ENCODE data around the gene GBA2. TPM values are rescaled to one million over a fixed set of nuclear protein-coding genes. Genes with fewer than 3 reads are reported as not detected.

The GBA2 gene
- total RNA-seq, 1 experiment from 2014 or later: 63.6 TPM

GRCh38 chr9:35767458-35767857 is 18.4 kb upstream of the GBA2 start:
- no peak for DNase-seq (ENCODE audit: low read depth, low spot score)
- POLR2A ChIA-PET: no interaction called here
- RAD21 ChIA-PET (ENCODE audit: low non-redundant PET in 1 of 2, low total read pairs in 2 of 2, uncharacterized antibody in 2 of 2, unreplicated experiment in 2 of 2): no interaction called here
- H3K9me3 ChIP-seq (ENCODE audit: control insufficient read depth in 1 of 2, insufficient read depth in 1 of 2, low read depth in 1 of 2, low read length in 2 of 2): no peaks in the 10 kb centered on the region
- ATAC-seq: no peak
- H2AFZ ChIP-seq (ENCODE audit: low read depth, low read length, poor library complexity, severe bottlenecking): no peak overlapping the region
- intact Hi-C loops (cut with micrococcal nuclease): no loop called here
- no peaks in the 10 kb centered on the region for H4K20me1 ChIP-seq (ENCODE audit: insufficient read depth)
- no peak overlapping the region for H3K27ac ChIP-seq (ENCODE audit: low read depth, low read length)
- CTCF ChIA-PET: no interaction called here
- BruUV-seq (replicated peaks): no TSS peak
- H3K36me3 ChIP-seq (ENCODE audit: control insufficient read depth in 1 of 2, insufficient read depth in 2 of 2, low read length in 2 of 2): no peaks in the 10 kb centered on the region
- no peaks in the 10 kb centered on the region for H3K27me3 ChIP-seq (ENCODE audit: insufficient read depth, low read length)
- no peak overlapping the region for H3K4me2 ChIP-seq (ENCODE audit: low read length)
- no peak overlapping the region for H3K4me3 ChIP-seq (replicated peaks in 1 of 2; ENCODE audit: low read depth in 1 of 2, low read length in 2 of 2)
- H3K9ac ChIP-seq (ENCODE audit: low read length): no peak overlapping the region
- peaks cover 8% of the 10 kb centered on the region; the same call in 1 of the 2 replicates for H3K79me2 ChIP-seq (ENCODE audit: insufficient read depth, low read length)
- no peaks in the 10 kb centered on the region for H3K9me2 ChIP-seq (ENCODE audit: insufficient read depth)
- TF ChIP-seq ELF1 (IDR thresholded peaks at IDR 0.05; ENCODE audit: borderline replicate concordance, low read depth): no peak
- no peak for TF ChIP-seq EGR1 (IDR thresholded peaks at IDR 0.05; ENCODE audit: low read depth)
- no peak for TF ChIP-seq ZBTB33 (IDR thresholded peaks at IDR 0.05; ENCODE audit: extremely low read depth, insufficient replicate concordance, low read length)
- TF ChIP-seq RAD21 (IDR thresholded peaks at IDR 0.05; ENCODE audit: low read depth): no peak
- no peak for TF ChIP-seq REST (IDR thresholded peaks at IDR 0.05; ENCODE audit: low read depth)
- no peak for TF ChIP-seq SP1 (IDR thresholded peaks at IDR 0.05; ENCODE audit: low read depth)
- TF ChIP-seq CEBPB (IDR thresholded peaks at IDR 0.05; ENCODE audit: low read depth): no peak
- no peak for TF ChIP-seq TCF7L2 (IDR thresholded peaks at IDR 0.05; ENCODE audit: borderline replicate concordance, extremely low read depth, insufficient read depth, insufficient read length)
- no peak for TF ChIP-seq POLR2A (IDR thresholded peaks at IDR 0.05; ENCODE audit: borderline replicate concordance, extremely low read depth, insufficient read depth, insufficient read length)
- TF ChIP-seq ZFX (IDR thresholded peaks at IDR 0.05): no peak
- no peak for TF ChIP-seq MAX (IDR thresholded peaks at IDR 0.05)
- no peak for TF ChIP-seq SRF (IDR thresholded peaks at IDR 0.05; ENCODE audit: low read depth)
- TF ChIP-seq FOSL1 (IDR thresholded peaks at IDR 0.05; ENCODE audit: low read depth): no peak
- no peak for TF ChIP-seq JUND (IDR thresholded peaks at IDR 0.05)
- no peak for TF ChIP-seq POLR2AphosphoS5 (IDR thresholded peaks at IDR 0.05; ENCODE audit: low read depth, low read length)
- no peak for TF ChIP-seq EZH2 (IDR thresholded peaks at IDR 0.05)
- peaks cover 0 to 6% of the 10 kb centered on the region in 2 experiments; a peak in 1 of 4 replicates for H3K4me1 ChIP-seq (ENCODE audit: control insufficient read depth in 1 of 2, insufficient read depth in 2 of 2, low read length in 2 of 2)
